ENCODE results near the gene TOMM40. TPM values are rescaled to one million over a fixed set of nuclear protein-coding genes. Genes with fewer than 3 reads are reported as not detected.
"Not testable (repeated sequence)": the region's sequence is repeated elsewhere in the genome, so short reads cannot be mapped to it uniquely, and the experiment has no call there.

TOMM40 gene
- total RNA-seq, 1 donor from 2014 or later, result 209 TPM

DNA sequence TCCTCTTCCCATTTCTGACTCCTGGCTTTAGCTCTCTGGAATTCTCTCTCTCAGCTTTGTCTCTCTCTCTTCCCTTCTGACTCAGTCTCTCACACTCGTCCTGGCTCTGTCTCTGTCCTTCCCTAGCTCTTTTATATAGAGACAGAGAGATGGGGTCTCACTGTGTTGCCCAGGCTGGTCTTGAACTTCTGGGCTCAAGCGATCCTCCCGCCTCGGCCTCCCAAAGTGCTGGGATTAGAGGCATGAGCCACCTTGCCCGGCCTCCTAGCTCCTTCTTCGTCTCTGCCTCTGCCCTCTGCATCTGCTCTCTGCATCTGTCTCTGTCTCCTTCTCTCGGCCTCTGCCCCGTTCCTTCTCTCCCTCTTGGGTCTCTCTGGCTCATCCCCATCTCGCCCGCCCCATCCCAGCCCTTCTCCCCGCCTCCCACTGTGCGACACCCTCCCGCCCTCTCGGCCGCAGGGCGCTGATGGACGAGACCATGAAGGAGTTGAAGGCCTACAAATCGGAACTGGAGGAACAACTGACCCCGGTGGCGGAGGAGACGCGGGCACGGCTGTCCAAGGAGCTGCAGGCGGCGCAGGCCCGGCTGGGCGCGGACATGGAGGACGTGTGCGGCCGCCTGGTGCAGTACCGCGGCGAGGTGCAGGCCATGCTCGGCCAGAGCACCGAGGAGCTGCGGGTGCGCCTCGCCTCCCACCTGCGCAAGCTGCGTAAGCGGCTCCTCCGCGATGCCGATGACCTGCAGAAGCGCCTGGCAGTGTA is 17.2 kb downstream of the TOMM40 start:
- peaks cover 9% of the 10 kb centered on the region for H3K36me3 Mint-ChIP-seq (ENCODE audit: low read depth)
- H3K27ac Mint-ChIP-seq, result no peak overlapping the region
- peaks cover 14% of the 10 kb centered on the region for H3K4me1 Mint-ChIP-seq (ENCODE audit: low read depth)
- H3K9me3 Mint-ChIP-seq, result no peaks in the 10 kb centered on the region
- intact Hi-C loops (cut with micrococcal nuclease), result no loop called here
- DNase-seq (ENCODE audit: low spot score), result no peak
- H3K4me3 Mint-ChIP-seq, result no peak overlapping the region
- peaks cover 27% of the 10 kb centered on the region for H3K27me3 Mint-ChIP-seq (ENCODE audit: insufficient read depth)

DNA sequence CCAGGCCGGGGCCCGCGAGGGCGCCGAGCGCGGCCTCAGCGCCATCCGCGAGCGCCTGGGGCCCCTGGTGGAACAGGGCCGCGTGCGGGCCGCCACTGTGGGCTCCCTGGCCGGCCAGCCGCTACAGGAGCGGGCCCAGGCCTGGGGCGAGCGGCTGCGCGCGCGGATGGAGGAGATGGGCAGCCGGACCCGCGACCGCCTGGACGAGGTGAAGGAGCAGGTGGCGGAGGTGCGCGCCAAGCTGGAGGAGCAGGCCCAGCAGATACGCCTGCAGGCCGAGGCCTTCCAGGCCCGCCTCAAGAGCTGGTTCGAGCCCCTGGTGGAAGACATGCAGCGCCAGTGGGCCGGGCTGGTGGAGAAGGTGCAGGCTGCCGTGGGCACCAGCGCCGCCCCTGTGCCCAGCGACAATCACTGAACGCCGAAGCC is 17.8 kb downstream of the TOMM40 start:
- Mint-ChIP-seq H3K36me3 (ENCODE audit: low read depth) (peaks cover 4% of the 10 kb centered on the region), H3K9me3 (no peaks in the 10 kb centered on the region), H3K27me3 (ENCODE audit: insufficient read depth) (peaks cover 33% of the 10 kb centered on the region), H3K4me1 (ENCODE audit: low read depth) (peaks cover 19% of the 10 kb centered on the region), H3K27ac (no peak overlapping the region), H3K4me3 (no peak overlapping the region)
- DNase-seq (ENCODE audit: low spot score), result no peak
- intact Hi-C loops (cut with micrococcal nuclease), result no loop called here

- no peak overlapping the region for H3K27ac Mint-ChIP-seq
- intact Hi-C loops (cut with micrococcal nuclease), result no loop called here
- no peaks in the 10 kb centered on the region for H3K9me3 Mint-ChIP-seq
These were observed 18.7 kb downstream of the TOMM40 start for GRCh38 chr19:44909775-44910174.

DNA sequence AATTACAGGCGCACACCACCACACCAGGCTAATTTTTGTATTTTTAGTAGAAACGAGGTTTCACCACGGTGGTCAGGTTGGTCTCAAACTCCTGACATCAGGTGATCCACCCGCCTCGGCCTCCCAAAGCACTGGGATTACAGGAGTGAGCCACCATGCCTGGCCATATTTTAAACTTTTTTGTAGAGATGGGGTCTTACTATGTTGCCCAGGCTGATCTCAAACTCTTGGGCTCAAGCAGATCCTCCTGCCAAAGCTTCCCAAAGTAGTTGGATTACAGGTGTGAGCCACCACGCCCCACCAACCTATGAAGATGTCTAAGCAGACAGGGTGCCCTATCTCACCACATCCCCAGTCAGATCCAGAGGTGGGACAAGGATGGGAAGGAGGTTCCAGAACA is 20.8 kb downstream of the TOMM40 start:
- H3K9me3 Mint-ChIP-seq; H3K27ac Mint-ChIP-seq; intact Hi-C loops (cut with micrococcal nuclease); DNase-seq (ENCODE audit: low spot score); H3K36me3 Mint-ChIP-seq (ENCODE audit: low read depth); H3K4me3 Mint-ChIP-seq: not testable (repeated sequence)
- Mint-ChIP-seq H3K4me1 (ENCODE audit: low read depth) (peaks cover 24% of the 10 kb centered on the region), H3K27me3 (ENCODE audit: insufficient read depth) (peaks cover 26% of the 10 kb centered on the region)

More at GRCh38 chr19:44909775-44910174, 18.7 kb downstream of the TOMM40 start:
- DNase-seq (ENCODE audit: low spot score), result no peak
- H3K4me1 Mint-ChIP-seq (ENCODE audit: low read depth), result peaks cover 28% of the 10 kb centered on the region
- H3K36me3 Mint-ChIP-seq (ENCODE audit: low read depth), result no peaks in the 10 kb centered on the region
- no peak overlapping the region for H3K4me3 Mint-ChIP-seq
- H3K27me3 Mint-ChIP-seq (ENCODE audit: insufficient read depth), result peaks cover 34% of the 10 kb centered on the region

GRCh38 chr19:44912854-44913253 is 21.8 kb downstream of the TOMM40 start:
- Mint-ChIP-seq H3K36me3 (ENCODE audit: low read depth) (no peaks in the 10 kb centered on the region), H3K4me1 (ENCODE audit: low read depth) (peaks cover 24% of the 10 kb centered on the region), H3K27me3 (ENCODE audit: insufficient read depth) (peaks cover 23% of the 10 kb centered on the region), H3K27ac (peak overlapping the region; percentile 34), H3K4me3 (peak overlapping the region; percentile 68), H3K9me3 (no peaks in the 10 kb centered on the region)
- no peak for DNase-seq (ENCODE audit: low spot score)
- intact Hi-C loops (cut with micrococcal nuclease), result no loop called here

GRCh38 chr19:44913512-44914432 is 22.7 kb downstream of the TOMM40 start:
- H3K36me3 Mint-ChIP-seq (ENCODE audit: low read depth); DNase-seq (ENCODE audit: low spot score); intact Hi-C loops (cut with micrococcal nuclease); H3K9me3 Mint-ChIP-seq: not testable (repeated sequence)
- H3K27me3 Mint-ChIP-seq (ENCODE audit: insufficient read depth), result peaks cover 20% of the 10 kb centered on the region
- peak overlapping the region; percentile 72 for H3K27ac Mint-ChIP-seq
- H3K4me1 Mint-ChIP-seq (ENCODE audit: low read depth), result peaks cover 24% of the 10 kb centered on the region
- H3K4me3 Mint-ChIP-seq, result peak overlapping the region; percentile 94

GRCh38 chr19:44914433-44915206 is 23.6 kb downstream of the TOMM40 start, which contains the start of gene APOC1:
Gene APOC1, plus strand, starts transcription at chr19:44914608. Its CDS starts 284 bp downstream, at chr19:44914892.
- H3K36me3 Mint-ChIP-seq (ENCODE audit: low read depth); H3K9me3 Mint-ChIP-seq: not testable (repeated sequence)
- peaks cover 20% of the 10 kb centered on the region for H3K27me3 Mint-ChIP-seq (ENCODE audit: insufficient read depth)
- intact Hi-C loops (cut with micrococcal nuclease), result loop anchor here (1.0 kb wide), 3 partner anchors 13 to 40 kb away; no protein-coding TSS in a partner anchor
- DNase-seq (ENCODE audit: low spot score), result peak; percentile 74
- H3K4me3 Mint-ChIP-seq, result peak within 1 kb of the TSS; percentile 94
- H3K4me1 Mint-ChIP-seq (ENCODE audit: low read depth), result peaks cover 24% of the 10 kb centered on the region
- peak within 1 kb of the TSS; percentile 92 for H3K27ac Mint-ChIP-seq

- Mint-ChIP-seq H3K27ac (no peak overlapping the region), H3K4me3 (no peak overlapping the region), H3K36me3 (ENCODE audit: low read depth) (no peaks in the 10 kb centered on the region), H3K27me3 (ENCODE audit: insufficient read depth) (peaks cover 17% of the 10 kb centered on the region), H3K9me3 (no peaks in the 10 kb centered on the region), H3K4me1 (ENCODE audit: low read depth) (peaks cover 5% of the 10 kb centered on the region)
- intact Hi-C loops (cut with micrococcal nuclease), result no loop called here
- DNase-seq (ENCODE audit: low spot score), result no peak
These were observed 33.2 kb downstream of the TOMM40 start for GRCh38 chr19:44924243-44924725.

DNA sequence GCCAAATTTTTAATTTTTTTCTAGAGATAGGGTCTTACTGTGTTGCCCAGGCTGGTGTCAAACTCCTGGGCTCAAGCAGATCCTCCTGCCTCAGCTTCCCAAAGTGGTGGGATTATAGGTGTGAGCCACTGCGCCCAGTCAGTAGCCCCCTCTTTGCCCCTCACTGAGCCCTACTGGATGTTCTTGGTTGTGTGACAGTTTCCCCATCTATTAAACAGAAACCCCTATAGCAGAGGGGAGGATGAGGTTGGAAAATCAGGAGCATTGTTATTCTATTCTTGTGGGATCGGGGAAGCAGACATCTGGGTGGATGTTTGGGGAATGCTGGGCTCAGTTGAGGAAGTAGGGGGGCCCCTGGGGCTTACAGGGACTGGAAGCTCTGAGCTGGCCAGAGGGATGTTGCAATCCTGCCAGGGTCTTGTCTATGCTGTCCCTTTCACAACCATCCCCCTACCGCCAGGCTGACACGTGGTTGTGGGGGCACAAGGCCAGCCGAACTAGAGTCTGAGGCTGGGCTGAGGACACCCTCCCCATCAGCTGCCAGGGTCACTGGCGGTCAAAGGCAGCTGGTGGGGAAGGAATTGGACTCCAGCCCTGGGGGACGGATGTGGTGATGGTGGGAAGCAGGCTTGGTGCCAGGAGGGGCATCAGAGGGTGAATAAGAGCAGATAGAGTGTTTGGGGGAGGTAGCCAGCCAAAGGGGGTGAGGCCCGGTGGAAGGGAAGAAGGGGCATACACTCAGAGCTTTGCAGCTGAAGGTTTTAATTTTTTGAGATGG is 34.2 kb downstream of the TOMM40 start:
- H3K27ac Mint-ChIP-seq, result no peak overlapping the region
- peaks cover 5% of the 10 kb centered on the region for H3K4me1 Mint-ChIP-seq (ENCODE audit: low read depth)
- H3K36me3 Mint-ChIP-seq (ENCODE audit: low read depth), result no peaks in the 10 kb centered on the region
- no peak overlapping the region for H3K4me3 Mint-ChIP-seq
- peaks cover 17% of the 10 kb centered on the region for H3K27me3 Mint-ChIP-seq (ENCODE audit: insufficient read depth)
- no peaks in the 10 kb centered on the region for H3K9me3 Mint-ChIP-seq
- no peak for DNase-seq (ENCODE audit: low spot score)
- intact Hi-C loops (cut with micrococcal nuclease), result no loop called here

GRCh38 chr19:44926245-44927077 is 35.4 kb downstream of the TOMM40 start:
- intact Hi-C loops (cut with micrococcal nuclease), result loop anchor here (1.0 to 2.0 kb wide), 3 partner anchors 11 to 113 kb away; partner anchors contain the start of gene CLASRP
- Mint-ChIP-seq H3K27ac (peak overlapping the region; percentile 65), H3K4me3 (peak overlapping the region; percentile 60)

GRCh38 chr19:44927746-44928145 is 36.7 kb downstream of the TOMM40 start:
- intact Hi-C loops (cut with micrococcal nuclease), result loop anchor here (1.0 to 2.0 kb wide), 3 partner anchors 12 to 112 kb away; partner anchors contain the start of gene CLASRP
- no peaks in the 10 kb centered on the region for H3K36me3 Mint-ChIP-seq (ENCODE audit: low read depth)
- no peak overlapping the region for H3K27ac Mint-ChIP-seq
- peaks cover 5% of the 10 kb centered on the region for H3K4me1 Mint-ChIP-seq (ENCODE audit: low read depth)
- no peak overlapping the region for H3K4me3 Mint-ChIP-seq
- H3K9me3 Mint-ChIP-seq, result no peaks in the 10 kb centered on the region
- H3K27me3 Mint-ChIP-seq (ENCODE audit: insufficient read depth), result peaks cover 17% of the 10 kb centered on the region
- DNase-seq (ENCODE audit: low spot score), result no peak

More at GRCh38 chr19:44926245-44927077, 35.4 kb downstream of the TOMM40 start:
- DNase-seq (ENCODE audit: low spot score); H3K9me3 Mint-ChIP-seq; H3K36me3 Mint-ChIP-seq (ENCODE audit: low read depth); H3K4me1 Mint-ChIP-seq (ENCODE audit: low read depth): not testable (repeated sequence)
- H3K27me3 Mint-ChIP-seq (ENCODE audit: insufficient read depth), result peaks cover 17% of the 10 kb centered on the region
